K562 (cell line): Measurements from ENCODE around the gene PDE6D. TPM values are rescaled to one million over a fixed set of nuclear protein-coding genes. Genes with fewer than 3 reads are reported as not detected.

Source experiments
- BHLHE40 ChIP-seq: IDR thresholded peaks from 2 replicates; pipeline ENCODE4 v1.6.1; 2011; ENCODE audit warnings: low read length, improper control_type of control experiment
- C11orf30 ChIP-seq: fragments of 450-650 bp; IDR thresholded peaks from 2 replicates; pipeline ENCODE4 v1.6.1; 2016; ENCODE audit warnings: low read depth, mild to moderate bottlenecking
- CREB5 ChIP-seq: fragments of 250-450 bp; sonication (Bioruptor Pico); IDR thresholded peaks from 2 replicates; pipeline ENCODE4 v1.5.0; 2020; ENCODE audit warnings: mild to moderate bottlenecking
- CTBP1 ChIP-seq: fragments of 450-650 bp; IDR thresholded peaks from 2 replicates; pipeline ENCODE4 v1.6.1; 2016; ENCODE audit warnings: borderline replicate concordance
- ETS1 ChIP-seq: conservative IDR thresholded peaks from 2 replicates; pipeline ENCODE4 v1.6.1; 2011; ENCODE audit warnings: low read depth, mild to moderate bottlenecking, low read length; ENCODE audit not compliant: control insufficient read depth
- HMBOX1 ChIP-seq: sonication (generic); IDR thresholded peaks from 2 replicates; pipeline ENCODE4 v1.6.1; 2016
- IRF1 ChIP-seq: sonication (generic); formaldehyde crosslinking; IDR thresholded peaks from 2 replicates; pipeline ENCODE4 v1.8.0; 2022; ENCODE audit warnings: missing genetic modification reagents, mild to moderate bottlenecking, borderline replicate concordance
- L3MBTL2 ChIP-seq: fragments of 450-650 bp; IDR thresholded peaks from 2 replicates; pipeline ENCODE4 v1.6.1; 2016; ENCODE audit warnings: mild to moderate bottlenecking, moderate library complexity
- MAFK ChIP-seq: IDR thresholded peaks from 2 replicates; pipeline ENCODE4 v1.6.1; 2011; ENCODE audit warnings: low read length, improper control_type of control experiment
- MAX ChIP-seq: sonication (generic); formaldehyde crosslinking; IDR thresholded peaks from 2 replicates; pipeline ENCODE4 v1.9.0; 2022; ENCODE audit warnings: mild to moderate bottlenecking, missing genetic modification reagents
- MTA3 ChIP-seq: fragments of 450-650 bp; formaldehyde crosslinking; IDR thresholded peaks from 2 replicates; pipeline ENCODE4 v1.6.1; 2017; ENCODE audit warnings: mild to moderate bottlenecking, borderline replicate concordance
- NCOA2 ChIP-seq, 2 experiments: fragments of 450-650 bp; IDR thresholded peaks; 2 replicates each; pipeline ENCODE4 v1.6.1; 2018; ENCODE audit warnings: mild to moderate bottlenecking in 2 of 2, moderate library complexity in 1 of 2; ENCODE audit not compliant: partially characterized antibody in 2 of 2
- NR1H2 ChIP-seq: sonication (generic); formaldehyde crosslinking; IDR thresholded peaks from 2 replicates; pipeline ENCODE4 v1.4.0; 2020; ENCODE audit warnings: mild to moderate bottlenecking, missing genetic modification reagents
- PRMT5 ChIP-seq: sonication (generic); formaldehyde crosslinking; IDR thresholded peaks from 2 replicates; pipeline ENCODE4 v1.5.0; 2020; ENCODE audit warnings: missing genetic modification reagents
- RHOXF2B ChIP-seq: fragments of 250-450 bp; sonication (Bioruptor Pico); conservative IDR thresholded peaks from 2 replicates; pipeline ENCODE4 v1.5.1; 2021
- SAFB2 ChIP-seq: fragments of 200-400 bp; formaldehyde crosslinking; IDR thresholded peaks from 2 replicates; pipeline ENCODE4 v1.6.1; 2018; ENCODE audit warnings: borderline replicate concordance, low read length, low read depth, moderate library complexity; ENCODE audit not compliant: severe bottlenecking
- SRSF1 ChIP-seq: fragments of 200-400 bp; formaldehyde crosslinking; IDR thresholded peaks from 2 replicates; pipeline ENCODE4 v1.6.1; 2017; ENCODE audit warnings: mild to moderate bottlenecking, low read depth, low read length, moderate library complexity
- SRSF9 ChIP-seq: fragments of 200-400 bp; formaldehyde crosslinking; IDR thresholded peaks from 2 replicates; pipeline ENCODE4 v1.6.1; 2017; ENCODE audit warnings: low read depth, low read length, borderline replicate concordance
- TAL1 ChIP-seq: fragments of 450-650 bp; IDR thresholded peaks from 2 replicates; pipeline ENCODE4 v1.6.1; 2016; ENCODE audit warnings: mild to moderate bottlenecking
- TCF3 ChIP-seq: sonication (generic); formaldehyde crosslinking; IDR thresholded peaks from 2 replicates; pipeline ENCODE4 v1.4.0; 2020; ENCODE audit warnings: mild to moderate bottlenecking, missing genetic modification reagents
- ZBTB9 ChIP-seq: fragments of 450-650 bp; formaldehyde crosslinking; IDR thresholded peaks from 2 replicates; pipeline ENCODE4 v1.4.0; 2020; ENCODE audit warnings: mild to moderate bottlenecking, moderate library complexity
- ZNF24 ChIP-seq: fragments of 450-650 bp; IDR thresholded peaks from 2 replicates; pipeline ENCODE4 v1.6.1; 2016
- ZNF436 ChIP-seq: fragments of 250-450, 450-650 bp; sonication (Bioruptor Pico); formaldehyde crosslinking; IDR thresholded peaks from 2 replicates; pipeline ENCODE4 v1.7.0; 2020; ENCODE audit warnings: mild to moderate bottlenecking
- polyA plus RNA-seq, 8 experiments: library from polyadenylated mRNA; depleted of rRNA in 4 of 8; stranded (reverse) in 5 of 8; unstranded in 3 of 8; fragments of >200 nt; fragmentation: Nextera tagmentation in 2 of 8; fragmentation: Illumina TruSeq in 1 of 8; extraction: Ambion mirVana in 2 of 8; extraction: Trizol in 1 of 8; gene quantifications; 2 replicates each; pipeline versions ENCODE4 v1.2.1 to v1.2.3, GENCODE V29; 2011 to 2014; ENCODE audit warnings: inconsistent platforms in 1 of 8, missing spikeins in 1 of 8
- total RNA-seq, 7 experiments: library from RNA; depleted of rRNA in 6 of 7; stranded (reverse); fragments of >200 nt in 6 of 7; fragmentation: Illumina TruSeq in 2 of 7; extraction: Trizol in 2 of 7; gene quantifications; 2 replicates each; pipeline versions ENCODE4 v1.2.1 to v1.2.3, GENCODE V29; 2011 to 2021; ENCODE audit warnings: low replicate concordance in 1 of 7

The PDE6D gene
- total and polyA plus RNA-seq, 9 of the 15 experiments (the other 6 are each of a cell fraction or from before 2014, with no cell fraction given), result 0.65 to 11.6 (median 7.0) TPM

GRCh38 chr2:231706731-231707624 is 74.1 kb downstream of the PDE6D start (continued):
- TF ChIP-seq ETS1 (peak; percentile 77; the same call in 1 of the 2 replicates), ZNF436 (no peak), PRMT5 (CRISPR knock-in tag) (no peak), CREB5 (no peak), ZNF24 (no peak), MTA3 (peak; percentile 77), NCOA2 (IDR thresholded peaks at IDR 0.05; ENCODE audit: partially characterized antibody in 2 of 2) (no peak), MAX (peak; percentile 74), MAFK (no peak), C11orf30 (no peak), NR1H2 (CRISPR knock-in tag) (peak; percentile 83; the same call in 1 of the 2 replicates), TAL1 (no peak), SRSF1 (no peak), SRSF9 (no peak), IRF1 (CRISPR knock-in tag) (no peak), TCF3 (CRISPR knock-in tag) (no peak), ZBTB9 (no peak), SAFB2 (no peak), L3MBTL2 (0 out of 2 replicates have a peak, but pooled peaks have one; percentile 42), RHOXF2B (CRISPR knock-in tag) (no peak), BHLHE40 (0 out of 2 replicates have a peak, but pooled peaks have one; percentile 22), CTBP1 (no peak; the same call in 1 of the 2 replicates), HMBOX1 (no peak)
